ENCODE measurements around the gene MOSMO. TPM values are rescaled to one million over a fixed set of nuclear protein-coding genes. Genes with fewer than 3 reads are reported as not detected.

The MOSMO gene
- total and polyA plus RNA-seq, 9 of the 15 experiments (the other 6 are each of a cell fraction or from before 2014, with no cell fraction given): 1.9 to 13.3 (median 7.7) TPM

DNA sequence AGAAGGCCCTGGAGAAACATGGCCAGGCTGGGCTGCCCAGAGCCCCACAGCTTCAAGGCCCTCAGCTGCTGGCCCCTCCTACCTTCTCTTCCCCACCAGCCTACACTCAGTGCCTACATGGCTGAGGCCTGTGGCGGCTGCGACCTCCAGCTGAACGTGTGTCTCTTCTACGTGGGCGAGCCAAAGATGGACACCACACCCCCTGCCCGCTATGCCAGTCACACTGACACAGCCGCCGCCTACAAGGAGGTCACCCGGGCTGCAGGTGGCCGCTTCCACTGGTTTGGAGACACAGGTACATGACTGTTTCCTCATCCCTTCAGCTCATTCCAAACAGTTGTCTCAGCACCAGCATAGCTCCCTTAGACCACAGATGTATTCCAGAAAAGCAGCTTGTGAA is 124.9 kb downstream of the MOSMO start (continued):
- TF ChIP-seq ARID2 (IDR thresholded peaks at IDR 0.05): no peak
- TF ChIP-seq, protein P1, sequence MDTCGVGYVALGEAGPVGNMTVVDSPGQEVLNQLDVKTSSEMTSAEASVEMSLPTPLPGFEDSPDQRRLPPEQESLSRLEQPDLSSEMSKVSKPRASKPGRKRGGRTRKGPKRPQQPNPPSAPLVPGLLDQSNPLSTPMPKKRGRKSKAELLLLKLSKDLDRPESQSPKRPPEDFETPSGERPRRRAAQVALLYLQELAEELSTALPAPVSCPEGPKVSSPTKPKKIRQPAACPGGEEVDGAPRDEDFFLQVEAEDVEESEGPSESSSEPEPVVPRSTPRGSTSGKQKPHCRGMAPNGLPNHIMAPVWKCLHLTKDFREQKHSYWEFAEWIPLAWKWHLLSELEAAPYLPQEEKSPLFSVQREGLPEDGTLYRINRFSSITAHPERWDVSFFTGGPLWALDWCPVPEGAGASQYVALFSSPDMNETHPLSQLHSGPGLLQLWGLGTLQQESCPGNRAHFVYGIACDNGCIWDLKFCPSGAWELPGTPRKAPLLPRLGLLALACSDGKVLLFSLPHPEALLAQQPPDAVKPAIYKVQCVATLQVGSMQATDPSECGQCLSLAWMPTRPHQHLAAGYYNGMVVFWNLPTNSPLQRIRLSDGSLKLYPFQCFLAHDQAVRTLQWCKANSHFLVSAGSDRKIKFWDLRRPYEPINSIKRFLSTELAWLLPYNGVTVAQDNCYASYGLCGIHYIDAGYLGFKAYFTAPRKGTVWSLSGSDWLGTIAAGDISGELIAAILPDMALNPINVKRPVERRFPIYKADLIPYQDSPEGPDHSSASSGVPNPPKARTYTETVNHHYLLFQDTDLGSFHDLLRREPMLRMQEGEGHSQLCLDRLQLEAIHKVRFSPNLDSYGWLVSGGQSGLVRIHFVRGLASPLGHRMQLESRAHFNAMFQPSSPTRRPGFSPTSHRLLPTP (IDR thresholded peaks at IDR 0.05; ENCODE audit: borderline replicate concordance, extremely low read depth, insufficient read length): no peak
- TF ChIP-seq, protein P2, sequence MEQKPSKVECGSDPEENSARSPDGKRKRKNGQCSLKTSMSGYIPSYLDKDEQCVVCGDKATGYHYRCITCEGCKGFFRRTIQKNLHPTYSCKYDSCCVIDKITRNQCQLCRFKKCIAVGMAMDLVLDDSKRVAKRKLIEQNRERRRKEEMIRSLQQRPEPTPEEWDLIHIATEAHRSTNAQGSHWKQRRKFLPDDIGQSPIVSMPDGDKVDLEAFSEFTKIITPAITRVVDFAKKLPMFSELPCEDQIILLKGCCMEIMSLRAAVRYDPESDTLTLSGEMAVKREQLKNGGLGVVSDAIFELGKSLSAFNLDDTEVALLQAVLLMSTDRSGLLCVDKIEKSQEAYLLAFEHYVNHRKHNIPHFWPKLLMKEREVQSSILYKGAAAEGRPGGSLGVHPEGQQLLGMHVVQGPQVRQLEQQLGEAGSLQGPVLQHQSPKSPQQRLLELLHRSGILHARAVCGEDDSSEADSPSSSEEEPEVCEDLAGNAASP (IDR thresholded peaks at IDR 0.05): no peak
- no peak for TF ChIP-seq TSC22D4 (tag; IDR thresholded peaks at IDR 0.05)
- no peak for TF ChIP-seq PTBP1 (IDR thresholded peaks at IDR 0.05; ENCODE audit: low read depth, low read length)

Other genes starting within 250 kb of the MOSMO start
- gene NPIPB4, start 150.4 kb upstream of the MOSMO start, total RNA-seq (2014; rRNA removed): 9.1 and 11.6 TPM in 2 replicates
- 50.7 and 55.1 TPM in 2 replicates for gene NPIPB4, start 150.4 kb upstream of the MOSMO start, total RNA-seq (2014; rRNA removed; fragmentation: Illumina TruSeq; extraction: Trizol)
- 41.3 and 45.2 TPM in 2 replicates for gene NPIPB4, start 150.4 kb upstream of the MOSMO start, total RNA-seq (2015; rRNA removed; fragmentation: Illumina TruSeq; extraction: Trizol)
- gene NPIPB4, start 150.4 kb upstream of the MOSMO start, total RNA-seq (2021): 77.3 and 78.6 TPM in 2 replicates
- gene NPIPB4, start 150.4 kb upstream of the MOSMO start, polyA plus RNA-seq (2011; rRNA removed): 35.6 and 37.6 TPM in 2 replicates
- gene NPIPB4, start 150.4 kb upstream of the MOSMO start, polyA plus RNA-seq (2014; fragmentation: Illumina TruSeq; extraction: Trizol): 36.4 and 42.2 TPM in 2 replicates
- 1 to 10 TPM; 2.4 to 3.2 TPM for gene NPIPB4, start 150.4 kb upstream of the MOSMO start, polyA plus RNA-seq (2014; fragmentation: Nextera tagmentation; extraction: Ambion mirVana)
- 39.8 and 50.9 TPM in 2 replicates for gene NPIPB4, start 150.4 kb upstream of the MOSMO start, polyA plus RNA-seq (2014; rRNA removed)
- gene UQCRC2, start 54.8 kb upstream of the MOSMO start, total RNA-seq (2014; rRNA removed): 177 and 222 TPM in 2 replicates
- 398 and 437 TPM in 2 replicates for gene UQCRC2, start 54.8 kb upstream of the MOSMO start, total RNA-seq (2014; rRNA removed; fragmentation: Illumina TruSeq; extraction: Trizol)
- gene UQCRC2, start 54.8 kb upstream of the MOSMO start, total RNA-seq (2015; rRNA removed; fragmentation: Illumina TruSeq; extraction: Trizol): 384 and 413 TPM in 2 replicates
- gene UQCRC2, start 54.8 kb upstream of the MOSMO start, total RNA-seq (2021): 319 and 329 TPM in 2 replicates
- gene UQCRC2, start 54.8 kb upstream of the MOSMO start, polyA plus RNA-seq (2011; rRNA removed): 426 and 516 TPM in 2 replicates
- 299 and 316 TPM in 2 replicates for gene UQCRC2, start 54.8 kb upstream of the MOSMO start, polyA plus RNA-seq (2014; fragmentation: Illumina TruSeq; extraction: Trizol)
- 100 to 1,000 TPM; 284 to 424 TPM for gene UQCRC2, start 54.8 kb upstream of the MOSMO start, polyA plus RNA-seq (2014; fragmentation: Nextera tagmentation; extraction: Ambion mirVana)
- gene UQCRC2, start 54.8 kb upstream of the MOSMO start, polyA plus RNA-seq (2014; rRNA removed): 250 and 291 TPM in 2 replicates
- not detected in 2 replicates for gene PDZD9, start 7.0 kb upstream of the MOSMO start, total RNA-seq (2014; rRNA removed)
- gene PDZD9, start 7.0 kb upstream of the MOSMO start, total RNA-seq (2014; rRNA removed; fragmentation: Illumina TruSeq; extraction: Trizol): not detected in 2 replicates
- not detected in 2 replicates for gene PDZD9, start 7.0 kb upstream of the MOSMO start, total RNA-seq (2015; rRNA removed; fragmentation: Illumina TruSeq; extraction: Trizol)
- gene PDZD9, start 7.0 kb upstream of the MOSMO start, total RNA-seq (2021): not detected in 2 replicates
- gene PDZD9, start 7.0 kb upstream of the MOSMO start, polyA plus RNA-seq (2011; rRNA removed): not detected in 2 replicates
- gene PDZD9, start 7.0 kb upstream of the MOSMO start, polyA plus RNA-seq (2014; fragmentation: Illumina TruSeq; extraction: Trizol): not detected in 2 replicates
- gene PDZD9, start 7.0 kb upstream of the MOSMO start, polyA plus RNA-seq (2014; fragmentation: Nextera tagmentation; extraction: Ambion mirVana): under 1 TPM; 0.06 to 0.08 TPM
- gene PDZD9, start 7.0 kb upstream of the MOSMO start, polyA plus RNA-seq (2014; rRNA removed): not detected in 2 replicates
- gene VWA3A, start 84.4 kb downstream of the MOSMO start, total RNA-seq (2014; rRNA removed): not detected in 2 replicates
- not detected in 2 replicates for gene VWA3A, start 84.4 kb downstream of the MOSMO start, total RNA-seq (2014; rRNA removed; fragmentation: Illumina TruSeq; extraction: Trizol)
- gene VWA3A, start 84.4 kb downstream of the MOSMO start, total RNA-seq (2015; rRNA removed; fragmentation: Illumina TruSeq; extraction: Trizol): not detected in 2 replicates
- not detected in 2 replicates for gene VWA3A, start 84.4 kb downstream of the MOSMO start, total RNA-seq (2021)
- not detected in 2 replicates for gene VWA3A, start 84.4 kb downstream of the MOSMO start, polyA plus RNA-seq (2011; rRNA removed)
- gene VWA3A, start 84.4 kb downstream of the MOSMO start, polyA plus RNA-seq (2014; fragmentation: Illumina TruSeq; extraction: Trizol): not detected in 2 replicates
- not detected for gene VWA3A, start 84.4 kb downstream of the MOSMO start, polyA plus RNA-seq (2014; fragmentation: Nextera tagmentation; extraction: Ambion mirVana)
- gene VWA3A, start 84.4 kb downstream of the MOSMO start, polyA plus RNA-seq (2014; rRNA removed): not detected in 2 replicates
- gene SDR42E2, start 154.4 kb downstream of the MOSMO start, total RNA-seq (2014; rRNA removed): not detected in 2 replicates
- gene SDR42E2, start 154.4 kb downstream of the MOSMO start, total RNA-seq (2014; rRNA removed; fragmentation: Illumina TruSeq; extraction: Trizol): not detected in 2 replicates
- 0.07 TPM in 1 of 2 replicates, not detected in the other for gene SDR42E2, start 154.4 kb downstream of the MOSMO start, total RNA-seq (2015; rRNA removed; fragmentation: Illumina TruSeq; extraction: Trizol)
- not detected in 2 replicates for gene SDR42E2, start 154.4 kb downstream of the MOSMO start, total RNA-seq (2021)
- gene SDR42E2, start 154.4 kb downstream of the MOSMO start, polyA plus RNA-seq (2011; rRNA removed): 0.03 and 0.08 TPM in 2 replicates
- gene SDR42E2, start 154.4 kb downstream of the MOSMO start, polyA plus RNA-seq (2014; fragmentation: Illumina TruSeq; extraction: Trizol): 0.04 TPM in 1 of 2 replicates, not detected in the other
- under 1 TPM; 0.04 to 0.06 TPM for gene SDR42E2, start 154.4 kb downstream of the MOSMO start, polyA plus RNA-seq (2014; fragmentation: Nextera tagmentation; extraction: Ambion mirVana)
- not detected in 2 replicates for gene SDR42E2, start 154.4 kb downstream of the MOSMO start, polyA plus RNA-seq (2014; rRNA removed)
- 13.1 and 14.8 TPM in 2 replicates for gene EEF2K, start 198.2 kb downstream of the MOSMO start, total RNA-seq (2014; rRNA removed)
- 14.6 and 18.3 TPM in 2 replicates for gene EEF2K, start 198.2 kb downstream of the MOSMO start, total RNA-seq (2014; rRNA removed; fragmentation: Illumina TruSeq; extraction: Trizol)
- 12.1 and 12.9 TPM in 2 replicates for gene EEF2K, start 198.2 kb downstream of the MOSMO start, total RNA-seq (2015; rRNA removed; fragmentation: Illumina TruSeq; extraction: Trizol)
- 33.7 and 35.2 TPM in 2 replicates for gene EEF2K, start 198.2 kb downstream of the MOSMO start, total RNA-seq (2021)
- gene EEF2K, start 198.2 kb downstream of the MOSMO start, polyA plus RNA-seq (2011; rRNA removed): 12.2 and 13.7 TPM in 2 replicates
- gene EEF2K, start 198.2 kb downstream of the MOSMO start, polyA plus RNA-seq (2014; fragmentation: Illumina TruSeq; extraction: Trizol): 23.0 and 26.3 TPM in 2 replicates
- gene EEF2K, start 198.2 kb downstream of the MOSMO start, polyA plus RNA-seq (2014; fragmentation: Nextera tagmentation; extraction: Ambion mirVana): 1 to 10 TPM; 3.0 to 3.4 TPM
- 11.3 and 15.3 TPM in 2 replicates for gene EEF2K, start 198.2 kb downstream of the MOSMO start, polyA plus RNA-seq (2014; rRNA removed)